Prostate gland (tissue), 2 donors: ENCODE measurements around the gene ATXN10. TPM values are rescaled to one million over a fixed set of nuclear protein-coding genes. Genes with fewer than 3 reads are reported as not detected.

Source experiments
- DNase-seq: peaks from one replicate; pipeline ENCODE4 v3.0.0-alpha.2; 2019; ENCODE audit warnings: low spot score
- H3K27ac ChIP-seq, 2 donors: fragments of 200-600 bp; sonication (generic); 2 replicates each; pipeline ENCODE4 v1.5.1; 2017 to 2019
- H3K27me3 ChIP-seq: fragments of 200-600 bp; sonication (generic); replicated peaks from 2 replicates; pipeline ENCODE4 v1.5.1; 2019; ENCODE audit not compliant: insufficient read depth
- H3K36me3 ChIP-seq, 2 donors: fragments of 200-600 bp; sonication (generic); 1 replicate in 1 of 2; 2 replicates in 1 of 2; pipeline versions ENCODE4 v1.5.1 to v1.8.1; 2017 to 2019
- H3K4me1 ChIP-seq: fragments of 200-600 bp; sonication (generic); replicated peaks from 2 replicates; pipeline ENCODE4 v1.5.1; 2019
- H3K4me3 ChIP-seq, 2 donors: fragments of 200-600 bp; sonication (generic); 2 replicates each; pipeline ENCODE4 v1.5.1; 2017 to 2019
- H3K9me3 ChIP-seq: fragments of 200-600 bp; sonication (generic); 2 replicates; pipeline ENCODE4 v1.5.1; 2017
- CTCF ChIP-seq, 4 experiments: fragments of 200-600 bp in 2 of 4; fragments of 450-650 bp in 2 of 4; sonication (generic) in 2 of 4; IDR thresholded peaks; 1 replicate in 3 of 4; 2 replicates in 1 of 4; pipeline ENCODE4 v1.5.1; 2016 to 2019; ENCODE audit warnings: antibody characterized with exemption in 4 of 4, mild to moderate bottlenecking in 2 of 4, moderate library complexity in 2 of 4
- POLR2A ChIP-seq: fragments of 450-650 bp; IDR thresholded peaks from one replicate; pipeline ENCODE4 v1.6.1; 2016; ENCODE audit warnings: antibody characterized with exemption, mild to moderate bottlenecking
- POLR2AphosphoS5 ChIP-seq: sonication (generic); formaldehyde crosslinking; IDR thresholded peaks from one replicate; pipeline ENCODE4 v1.6.1; 2017; ENCODE audit warnings: antibody characterized with exemption
- WGBS: methylation state at CpG from one replicate; pipeline ENCODE4 v1.1.5; 2018; 5-methylcytosine and 5-hydroxymethylcytosine counted together
- intact Hi-C: fragments of 100-400 bp; cut with DNase I; formaldehyde crosslinking; loops from one replicate; pipeline ENCODE4 v1.14.2; 2022
- total RNA-seq, 2 donors: library from RNA; depleted of rRNA; stranded (reverse); fragments of >200 nt; gene quantifications; one replicate each; pipeline ENCODE4 v1.1.0, GENCODE V29; 2016

ATXN10 gene
- total RNA-seq, 2 donors from 2014 or later = 125 to 148 TPM

- Histone ChIP-seq H3K36me3 (no peaks in the 10 kb centered on the region), H3K9me3 (no peaks in the 10 kb centered on the region), H3K27me3 (no peaks in the 10 kb centered on the region), H3K4me1 (no peaks in the 10 kb centered on the region), H3K27ac (no peak overlapping the region), H3K4me3 (no peak overlapping the region)
- no peak for DNase-seq
- TF ChIP-seq POLR2A = no peak
- TF ChIP-seq CTCF (IDR thresholded peaks at IDR 0.05) = no peak
- no peak for TF ChIP-seq POLR2AphosphoS5
- 100% methylated on average over 1 of the region's 1 CpG for WGBS
- intact Hi-C loops = no loop called here
These were observed 157.2 kb downstream of the ATXN10 start for GRCh38 chr22:45828841-45829240.

GRCh38 chr22:45830531-45831245 lies 159.1 kb downstream of the ATXN10 start:
- H3K4me3 ChIP-seq = no peak overlapping the region
- no peaks in the 10 kb centered on the region for H3K4me1 ChIP-seq
- H3K36me3 ChIP-seq = no peaks in the 10 kb centered on the region
- intact Hi-C loops = no loop called here
- H3K9me3 ChIP-seq = no peaks in the 10 kb centered on the region
- TF ChIP-seq POLR2AphosphoS5 (no peak), POLR2A (no peak), CTCF (IDR thresholded peaks at IDR 0.05) (no peak)
- DNase-seq = no peak
- no peaks in the 10 kb centered on the region for H3K27me3 ChIP-seq
- H3K27ac ChIP-seq = no peak overlapping the region
- 70% methylated on average over 3 of the region's 3 CpGs for WGBS

- TF ChIP-seq POLR2A = no peak
- TF ChIP-seq CTCF (IDR thresholded peaks at IDR 0.05) = peak in 2 of 4 experiments; percentile 5 to 43
- no peak for TF ChIP-seq POLR2AphosphoS5
- no peak for DNase-seq
- intact Hi-C loops = no loop called here
- Histone ChIP-seq H3K27ac (no peak overlapping the region), H3K4me3 (no peak overlapping the region), H3K9me3 (no peaks in the 10 kb centered on the region), H3K27me3 (no peaks in the 10 kb centered on the region), H3K36me3 (no peaks in the 10 kb centered on the region), H3K4me1 (no peaks in the 10 kb centered on the region)
- 76% methylated on average over 2 of the region's 2 CpGs for WGBS
These were observed 159.8 kb downstream of the ATXN10 start for GRCh38 chr22:45831394-45831793.

GRCh38 chr22:45832180-45832579 lies 160.5 kb downstream of the ATXN10 start:
- Histone ChIP-seq H3K27me3 (no peaks in the 10 kb centered on the region), H3K4me1 (no peaks in the 10 kb centered on the region), H3K9me3 (no peaks in the 10 kb centered on the region), H3K27ac (no peak overlapping the region), H3K36me3 (no peaks in the 10 kb centered on the region), H3K4me3 (no peak overlapping the region)
- no peak for DNase-seq
- WGBS = 80% methylated on average over 2 of the region's 2 CpGs
- intact Hi-C loops = no loop called here
- TF ChIP-seq POLR2AphosphoS5 (no peak), POLR2A (no peak), CTCF (IDR thresholded peaks at IDR 0.05) (no peak)

GRCh38 chr22:45832959-45833580 lies 161.4 kb downstream of the ATXN10 start:
- intact Hi-C loops = no loop called here
- Histone ChIP-seq H3K27ac (no peak overlapping the region), H3K9me3 (no peaks in the 10 kb centered on the region), H3K4me3 (no peak overlapping the region), H3K27me3 (no peaks in the 10 kb centered on the region), H3K36me3 (no peaks in the 10 kb centered on the region), H3K4me1 (no peaks in the 10 kb centered on the region)
- DNase-seq = peak; percentile 32
- 69% methylated on average over 8 of the region's 8 CpGs for WGBS
- TF ChIP-seq POLR2AphosphoS5 (no peak), CTCF (IDR thresholded peaks at IDR 0.05) (no peak), POLR2A (no peak)
